Bronchial epithelial cell (primary cell): ENCODE measurements around the gene TLE5. TPM values are rescaled to one million over a fixed set of nuclear protein-coding genes. Genes with fewer than 3 reads are reported as not detected.
"Not testable (repeated sequence)": the region's sequence is repeated elsewhere in the genome, so short reads cannot be mapped to it uniquely, and the experiment has no call there.

Experiments
- DNase-seq: peaks from one replicate; pipeline ENCODE4 v3.0.0-alpha.2; 2010; ENCODE audit warnings: low read depth
- FAIRE-seq: peaks from 2 replicates; lab custom pipeline; 2011; peaks lifted over from hg19 to GRCh38; lab: Jason Lieb, UNC
- H3K27me3 ChIP-seq: 2 replicates; pipeline ENCODE4 v1.5.1; 2011; ENCODE audit warnings: low read length; ENCODE audit not compliant: control insufficient read depth, insufficient read depth
- H3K36me3 ChIP-seq: 2 replicates; pipeline ENCODE4 v1.5.1; 2011; ENCODE audit warnings: low read length; ENCODE audit not compliant: control insufficient read depth, insufficient read depth
- H3K4me3 ChIP-seq: 2 replicates; pipeline ENCODE4 v1.5.1; 2011; ENCODE audit warnings: mild to moderate bottlenecking, low read depth, low read length, control low read depth
- total RNA-seq: library from RNA; depleted of rRNA; stranded (reverse); fragments of >200 nt; gene quantifications from 2 replicates; pipeline ENCODE4 v1.2.1, GENCODE V29; 2014
- TF ChIP-seq, protein P1 (sequence below): IDR thresholded peaks from 2 replicates; pipeline ENCODE4 v1.5.1; 2011; ENCODE audit warnings: mild to moderate bottlenecking, moderate library complexity, low read length, control low read depth, inconsistent platforms; ENCODE audit not compliant: insufficient read depth, severe bottlenecking

TLE5 gene
- total RNA-seq, 1 donor from 2014 or later, result 144 TPM

DNA sequence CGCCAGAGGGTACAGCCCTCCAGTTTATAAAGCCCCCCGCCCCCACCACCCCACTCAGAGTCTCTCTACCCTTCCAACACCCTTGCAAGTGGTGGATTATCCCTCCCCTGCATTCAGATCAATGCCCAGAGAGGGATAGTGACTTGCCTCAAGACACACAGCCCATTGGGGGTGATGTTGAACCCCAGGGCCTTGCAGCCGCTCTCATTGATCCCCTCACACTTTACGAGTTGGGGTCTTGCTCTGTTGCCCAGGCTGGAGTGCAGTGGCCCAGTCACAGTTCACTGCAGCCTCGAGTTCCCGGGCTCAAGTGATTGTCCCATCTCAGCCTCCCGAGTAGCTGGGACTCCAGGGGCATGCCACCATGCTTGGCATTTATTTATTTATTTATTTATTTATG lies 44.4 kb downstream of the TLE5 start:
- no peaks in the 10 kb centered on the region for H3K36me3 ChIP-seq
- H3K4me3 ChIP-seq, result no peak overlapping the region
- H3K27me3 ChIP-seq, result no peaks in the 10 kb centered on the region
- no peak for FAIRE-seq
- TF ChIP-seq, protein P1, sequence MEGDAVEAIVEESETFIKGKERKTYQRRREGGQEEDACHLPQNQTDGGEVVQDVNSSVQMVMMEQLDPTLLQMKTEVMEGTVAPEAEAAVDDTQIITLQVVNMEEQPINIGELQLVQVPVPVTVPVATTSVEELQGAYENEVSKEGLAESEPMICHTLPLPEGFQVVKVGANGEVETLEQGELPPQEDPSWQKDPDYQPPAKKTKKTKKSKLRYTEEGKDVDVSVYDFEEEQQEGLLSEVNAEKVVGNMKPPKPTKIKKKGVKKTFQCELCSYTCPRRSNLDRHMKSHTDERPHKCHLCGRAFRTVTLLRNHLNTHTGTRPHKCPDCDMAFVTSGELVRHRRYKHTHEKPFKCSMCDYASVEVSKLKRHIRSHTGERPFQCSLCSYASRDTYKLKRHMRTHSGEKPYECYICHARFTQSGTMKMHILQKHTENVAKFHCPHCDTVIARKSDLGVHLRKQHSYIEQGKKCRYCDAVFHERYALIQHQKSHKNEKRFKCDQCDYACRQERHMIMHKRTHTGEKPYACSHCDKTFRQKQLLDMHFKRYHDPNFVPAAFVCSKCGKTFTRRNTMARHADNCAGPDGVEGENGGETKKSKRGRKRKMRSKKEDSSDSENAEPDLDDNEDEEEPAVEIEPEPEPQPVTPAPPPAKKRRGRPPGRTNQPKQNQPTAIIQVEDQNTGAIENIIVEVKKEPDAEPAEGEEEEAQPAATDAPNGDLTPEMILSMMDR, result no peak
- DNase-seq, result no peak

GRCh38 chr19:3015126-3016057 lies 46.9 kb downstream of the TLE5 start:
- no peak for DNase-seq
- Histone ChIP-seq H3K27me3 (no peaks in the 10 kb centered on the region), H3K4me3 (no peak overlapping the region), H3K36me3 (no peaks in the 10 kb centered on the region)
- TF ChIP-seq, protein P1, result no peak
- FAIRE-seq, result no peak

DNA sequence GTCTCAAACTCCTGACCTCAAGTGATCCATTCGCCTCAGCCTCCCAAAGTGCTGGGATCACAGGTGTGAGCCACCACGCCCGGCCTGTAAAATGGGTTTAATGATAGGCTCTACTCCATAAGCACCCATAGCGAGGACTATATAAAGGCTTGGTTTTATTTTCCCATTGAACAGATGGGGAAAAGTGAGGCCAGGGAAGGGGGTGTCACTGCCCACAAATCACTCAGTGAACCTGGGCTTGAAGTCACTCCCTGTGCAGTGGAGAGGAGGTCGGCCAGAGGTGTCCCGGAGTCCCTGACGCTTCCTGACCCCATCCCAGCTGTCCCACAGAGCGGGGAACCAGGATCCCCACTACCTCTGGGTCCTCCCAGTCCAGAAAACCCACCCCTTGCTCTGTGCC lies 48.2 kb downstream of the TLE5 start:
- no peak overlapping the region for H3K4me3 ChIP-seq
- no peaks in the 10 kb centered on the region for H3K36me3 ChIP-seq
- FAIRE-seq, result no peak
- no peak for DNase-seq
- TF ChIP-seq, protein P1, result no peak
- no peaks in the 10 kb centered on the region for H3K27me3 ChIP-seq

GRCh38 chr19:3013263-3013725 lies 49.0 kb downstream of the TLE5 start:
- H3K4me3 ChIP-seq, result no peak overlapping the region
- TF ChIP-seq, protein P1, result no peak
- H3K27me3 ChIP-seq, result no peaks in the 10 kb centered on the region
- FAIRE-seq, result no peak
- DNase-seq, result no peak
- no peaks in the 10 kb centered on the region for H3K36me3 ChIP-seq

GRCh38 chr19:3012621-3013262 lies 49.6 kb downstream of the TLE5 start:
- Histone ChIP-seq H3K36me3 (no peaks in the 10 kb centered on the region), H3K27me3 (no peaks in the 10 kb centered on the region), H3K4me3 (no peak overlapping the region)
- no peak for DNase-seq
- TF ChIP-seq, protein P1, result no peak
- FAIRE-seq, result no peak

GRCh38 chr19:3012059-3012458 lies 50.2 kb downstream of the TLE5 start:
- FAIRE-seq, DNase-seq, H3K4me3 ChIP-seq, H3K36me3 ChIP-seq, H3K27me3 ChIP-seq: not testable (repeated sequence)
